Lower leg skin (tissue), 4 donors: ENCODE data around the gene SLC22A14. TPM values are rescaled to one million over a fixed set of nuclear protein-coding genes. Genes with fewer than 3 reads are reported as not detected.

Experiments used
- DNase-seq, 2 donors: peaks; one replicate each; pipeline ENCODE4 v3.0.0-alpha.2; 2019; ENCODE audit warnings: low spot score in 2 of 2
- H3K4me3 ChIP-seq: fragments of 200-600 bp; sonication (generic); 2 replicates; pipeline ENCODE4 v1.5.1; 2017; ENCODE audit warnings: mild to moderate bottlenecking, low read depth; ENCODE audit not compliant: poor library complexity, severe bottlenecking
- POLR2A ChIP-seq, 2 donors: fragments of 450-650 bp; IDR thresholded peaks; one replicate each; pipeline ENCODE4 v1.6.1; 2016 to 2017; ENCODE audit warnings: antibody characterized with exemption in 2 of 2, mild to moderate bottlenecking in 1 of 2, moderate library complexity in 1 of 2
- WGBS, 2 donors: methylation state at CpG; one replicate each; pipeline ENCODE4 v1.1.5; 2018; 5-methylcytosine and 5-hydroxymethylcytosine counted together
- intact Hi-C: fragments of 100-400 bp; cut with DNase I; formaldehyde crosslinking; loops from one replicate; pipeline ENCODE4 v1.15.0; 2023; ENCODE audit warnings: low total_unique reads
- total RNA-seq, 4 donors: library from RNA; depleted of rRNA; stranded (reverse); fragments of >200 nt; gene quantifications; one replicate each; pipeline ENCODE4 v1.1.0, GENCODE V29; 2016
- TF ChIP-seq, protein P1 (sequence below), 3 donors: fragments of 450-650 bp; IDR thresholded peaks; one replicate each; pipeline ENCODE4 v1.5.1; 2016; ENCODE audit warnings: antibody characterized with exemption in 3 of 3, mild to moderate bottlenecking in 3 of 3, moderate library complexity in 2 of 3

SLC22A14 gene
- total RNA-seq, 4 donors from 2014 or later, result 0.10 to 0.45 TPM; not detected in 2

DNA sequence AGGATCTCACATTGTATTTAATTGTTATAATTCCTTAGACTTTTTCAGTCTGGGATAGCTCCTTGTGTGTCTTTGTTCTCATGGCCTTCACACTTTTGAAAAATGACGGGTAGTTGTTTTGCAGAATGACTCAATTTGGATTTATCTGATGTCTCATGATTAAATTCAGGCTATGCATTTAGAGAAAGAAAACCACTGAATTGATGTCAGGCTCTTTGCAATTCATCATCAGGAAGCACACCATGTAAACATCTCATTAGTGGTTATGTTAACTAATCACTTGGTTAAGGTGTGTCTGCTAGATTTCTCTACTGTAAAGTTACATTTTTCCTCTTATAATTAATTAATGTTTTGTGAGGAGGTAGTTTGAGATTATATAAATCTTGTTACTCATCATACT lies 24.5 kb upstream of the SLC22A14 start:
- intact Hi-C loops, result no loop called here
- no peak overlapping the region for H3K4me3 ChIP-seq
- 72 to 89% methylated on average over 1 of the region's 1 CpG for WGBS, 2 donors
- no peak for DNase-seq
- TF ChIP-seq, protein P1, sequence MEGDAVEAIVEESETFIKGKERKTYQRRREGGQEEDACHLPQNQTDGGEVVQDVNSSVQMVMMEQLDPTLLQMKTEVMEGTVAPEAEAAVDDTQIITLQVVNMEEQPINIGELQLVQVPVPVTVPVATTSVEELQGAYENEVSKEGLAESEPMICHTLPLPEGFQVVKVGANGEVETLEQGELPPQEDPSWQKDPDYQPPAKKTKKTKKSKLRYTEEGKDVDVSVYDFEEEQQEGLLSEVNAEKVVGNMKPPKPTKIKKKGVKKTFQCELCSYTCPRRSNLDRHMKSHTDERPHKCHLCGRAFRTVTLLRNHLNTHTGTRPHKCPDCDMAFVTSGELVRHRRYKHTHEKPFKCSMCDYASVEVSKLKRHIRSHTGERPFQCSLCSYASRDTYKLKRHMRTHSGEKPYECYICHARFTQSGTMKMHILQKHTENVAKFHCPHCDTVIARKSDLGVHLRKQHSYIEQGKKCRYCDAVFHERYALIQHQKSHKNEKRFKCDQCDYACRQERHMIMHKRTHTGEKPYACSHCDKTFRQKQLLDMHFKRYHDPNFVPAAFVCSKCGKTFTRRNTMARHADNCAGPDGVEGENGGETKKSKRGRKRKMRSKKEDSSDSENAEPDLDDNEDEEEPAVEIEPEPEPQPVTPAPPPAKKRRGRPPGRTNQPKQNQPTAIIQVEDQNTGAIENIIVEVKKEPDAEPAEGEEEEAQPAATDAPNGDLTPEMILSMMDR (IDR thresholded peaks at IDR 0.05), result no peak
- no peak for TF ChIP-seq POLR2A (IDR thresholded peaks at IDR 0.05)

DNA sequence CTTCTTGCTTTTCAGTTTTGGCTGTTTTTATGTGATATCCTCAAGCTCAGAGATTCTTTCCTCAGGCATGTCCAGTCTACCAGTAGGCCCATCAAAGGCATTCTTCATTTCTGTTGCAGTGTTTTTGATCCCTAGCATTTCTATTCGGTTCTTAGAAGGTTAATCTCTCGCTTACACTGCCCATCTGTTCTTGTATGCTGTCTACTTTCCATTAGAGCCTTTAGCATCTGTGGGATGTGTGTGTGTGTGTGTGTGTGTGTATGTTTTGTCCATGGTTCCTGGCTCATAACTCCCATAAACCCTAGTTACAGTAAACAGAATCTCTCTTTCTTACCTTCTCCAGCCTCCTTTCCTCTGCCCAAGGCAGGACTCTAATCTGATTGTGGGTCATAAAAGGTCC lies 21.6 kb upstream of the SLC22A14 start:
- WGBS, 2 donors, result 96 to 98% methylated on average over 2 of the region's 2 CpGs

DNA sequence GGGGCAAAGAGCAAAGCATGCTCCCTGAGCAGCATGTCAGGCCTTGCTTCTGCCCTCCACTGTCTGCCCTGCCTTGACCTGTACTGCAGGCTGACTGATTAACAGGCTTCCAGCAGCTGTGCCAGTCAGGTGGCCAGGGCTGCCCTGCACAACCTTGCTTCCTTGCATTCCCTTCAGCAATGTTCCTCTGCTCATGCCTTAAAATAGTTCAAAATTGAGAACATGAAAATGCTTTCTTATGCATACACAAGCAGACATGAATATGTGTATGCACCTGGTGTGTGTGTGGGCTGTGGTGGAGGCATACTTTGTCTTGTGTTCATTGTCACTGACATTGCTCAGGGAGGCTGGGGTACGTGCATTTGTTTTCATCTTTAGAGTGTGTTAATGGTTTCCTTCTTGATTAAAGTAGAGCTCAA lies 17.7 kb upstream of the SLC22A14 start:
- DNase-seq, result no peak
- intact Hi-C loops, result no loop called here
- TF ChIP-seq, protein P1 (IDR thresholded peaks at IDR 0.05), result no peak
- TF ChIP-seq POLR2A (IDR thresholded peaks at IDR 0.05), result no peak
- H3K4me3 ChIP-seq, result no peak overlapping the region
- WGBS, 2 donors, result 0% methylated on average over 1 of the region's 1 CpG

More for the DNA sequence above, 21.6 kb upstream of the SLC22A14 start:
- H3K4me3 ChIP-seq, result no peak overlapping the region
- intact Hi-C loops, result no loop called here
- TF ChIP-seq, protein P1 (IDR thresholded peaks at IDR 0.05), result no peak
- TF ChIP-seq POLR2A (IDR thresholded peaks at IDR 0.05), result no peak
- no peak for DNase-seq

DNA sequence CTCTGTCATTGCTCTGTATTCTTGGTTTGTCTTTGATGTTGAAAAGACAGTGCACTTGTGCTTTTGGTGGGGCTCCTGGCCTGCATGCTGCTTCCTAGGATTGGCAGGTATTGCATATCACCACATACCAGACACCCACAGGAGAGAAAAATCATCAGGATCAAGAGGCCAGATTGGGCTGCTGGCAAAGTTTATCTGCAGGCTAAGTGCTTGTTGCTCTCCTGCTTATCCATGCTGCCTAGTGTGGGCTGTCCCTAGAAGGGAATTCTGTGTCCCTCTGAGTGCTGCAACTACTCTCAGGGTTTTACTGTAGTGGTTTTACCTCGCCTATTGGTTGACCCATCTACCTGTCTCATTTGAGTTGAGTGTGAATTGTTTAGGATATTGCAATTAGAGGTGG lies 17.3 kb upstream of the SLC22A14 start:
- no peak for DNase-seq
- intact Hi-C loops, result no loop called here
- TF ChIP-seq, protein P1 (IDR thresholded peaks at IDR 0.05), result no peak
- TF ChIP-seq POLR2A (IDR thresholded peaks at IDR 0.05), result no peak
- no peak overlapping the region for H3K4me3 ChIP-seq
- 89 to 95% methylated on average over 1 of the region's 1 CpG for whole genome bisulfite sequencing, 2 donors

DNA sequence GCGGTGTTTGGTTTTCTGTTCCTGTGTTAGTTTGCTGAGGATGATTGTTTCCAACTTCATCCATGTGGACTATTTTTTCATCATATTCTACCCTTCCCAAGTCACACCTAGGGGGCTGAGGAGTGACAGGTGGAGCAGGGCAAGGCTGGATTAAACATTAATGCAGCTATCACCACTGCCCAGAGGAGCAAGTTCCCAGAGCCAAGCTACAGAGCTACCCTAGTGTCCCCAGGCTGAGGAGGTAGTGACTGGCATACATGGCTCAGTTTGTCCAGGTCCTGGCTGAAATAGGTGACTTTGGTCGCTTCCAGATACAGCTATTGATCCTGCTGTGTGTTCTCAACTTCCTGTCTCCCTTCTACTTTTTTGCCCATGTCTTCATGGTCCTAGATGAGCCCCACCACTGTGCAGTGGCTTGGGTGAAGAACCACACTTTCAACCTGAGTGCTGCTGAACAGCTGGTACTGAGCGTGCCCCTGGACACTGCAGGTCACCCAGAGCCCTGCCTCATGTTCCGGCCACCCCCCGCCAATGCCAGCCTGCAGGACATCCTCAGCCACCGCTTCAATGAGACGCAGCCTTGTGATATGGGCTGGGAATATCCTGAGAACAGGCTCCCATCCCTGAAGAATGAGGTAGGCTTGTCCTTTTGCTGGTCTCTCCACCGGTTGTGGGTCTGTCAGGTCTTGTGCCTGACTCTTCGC lies 16.3 kb upstream of the SLC22A14 start, which contains the start of gene SLC22A13:
Gene SLC22A13 (plus strand): TSS at position 209 of the 704 bp plus-strand sequence. CDS start 49 bp downstream, at position 258.
- intact Hi-C loops, result no loop called here
- H3K4me3 ChIP-seq, result no peak within 1 kb of the TSS
- TF ChIP-seq, protein P1 (IDR thresholded peaks at IDR 0.05), result no peak
- no peak for TF ChIP-seq POLR2A (IDR thresholded peaks at IDR 0.05)
- 98% methylated on average over 9 of the region's 9 CpGs for WGBS, 2 donors
- DNase-seq, result no peak

DNA sequence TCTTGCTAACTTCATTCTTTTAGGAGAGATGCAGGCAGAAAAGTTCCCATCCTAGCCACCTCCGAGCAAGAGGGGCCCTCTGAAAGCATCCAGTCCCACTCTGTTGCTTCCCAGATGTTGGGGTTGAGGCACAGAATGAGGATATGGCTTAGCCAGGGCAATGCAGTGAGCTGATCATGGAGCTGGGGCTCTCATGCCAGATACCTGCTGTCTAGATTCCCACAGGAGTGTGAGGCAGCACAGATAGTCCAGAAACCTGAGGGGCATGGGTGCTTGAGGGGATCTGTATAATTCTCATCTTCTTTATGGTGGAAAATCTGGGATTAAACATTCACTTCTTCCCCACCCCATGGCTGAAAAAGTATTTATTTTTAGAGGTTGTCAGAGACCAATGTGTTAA lies 15.3 kb upstream of the SLC22A14 start:
- DNase-seq, result no peak
- no peak overlapping the region for H3K4me3 ChIP-seq
- 87 to 94% methylated on average over 1 of the region's 1 CpG for WGBS, 2 donors
- intact Hi-C loops, result no loop called here
- TF ChIP-seq, protein P1 (IDR thresholded peaks at IDR 0.05), result no peak
- TF ChIP-seq POLR2A (IDR thresholded peaks at IDR 0.05), result no peak
